ENCODE measurements around the gene RAP2B.
"Not testable (repeated sequence)": the region's sequence is repeated elsewhere in the genome, so short reads cannot be mapped to it uniquely, and the experiment has no call there.

- TF ChIP-seq TAF1 (IDR thresholded peaks at IDR 0.05; ENCODE audit: borderline replicate concordance, low read depth, low read length); POLR2AphosphoS5 (IDR thresholded peaks at IDR 0.05; ENCODE audit: low read depth, low read length); POLR2A (IDR thresholded peaks at IDR 0.05; ENCODE audit: low read depth, low read length): not testable (repeated sequence)
Observed at GRCh38 chr3:153114270-153114669, 47.8 kb upstream of the RAP2B start.
